ENCODE data around the gene APOA4.
"Not testable (repeated sequence)": the region's sequence is repeated elsewhere in the genome, so short reads cannot be mapped to it uniquely, and the experiment has no call there.

The APOA4 gene

DNA sequence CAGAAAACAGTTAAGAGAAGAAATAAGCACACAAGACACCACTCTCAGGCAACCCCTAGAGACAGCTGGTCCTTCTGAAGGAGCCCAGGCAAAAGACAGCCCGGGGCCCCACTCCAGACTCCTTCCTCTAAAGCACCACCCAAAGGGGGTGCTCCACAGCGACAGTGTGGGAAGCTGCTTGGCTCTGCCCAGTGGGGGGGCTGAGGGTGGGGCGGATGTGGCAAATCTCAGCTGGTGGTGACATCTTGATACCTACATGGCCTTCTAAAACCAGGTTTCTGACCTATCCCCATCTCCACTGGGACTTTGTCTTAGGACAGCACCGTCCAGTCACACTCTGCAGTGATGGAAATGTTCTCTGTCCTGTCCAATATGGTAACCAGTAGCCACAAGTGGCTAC is 24.5 kb upstream of the APOA4 start:
- no peak for DNase-seq

DNA sequence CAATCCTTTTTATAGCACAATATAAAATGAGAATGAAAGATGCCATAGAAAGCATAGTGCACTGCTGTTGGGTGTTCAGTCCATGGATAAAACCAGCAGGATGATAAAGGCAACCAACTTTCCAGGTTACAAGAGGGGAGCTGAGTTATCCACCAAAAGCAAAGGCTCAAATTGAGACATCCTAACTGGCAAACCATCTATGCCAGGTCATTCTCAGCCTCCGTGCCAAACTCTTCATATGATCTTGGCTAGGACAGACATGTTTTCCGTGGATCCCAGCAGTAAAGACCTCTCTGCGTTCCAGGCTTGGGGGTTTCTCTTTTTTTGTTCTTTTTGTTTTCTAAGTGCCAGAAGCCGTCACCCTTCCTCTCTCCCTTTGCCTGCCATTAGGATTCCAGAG is 21.6 kb upstream of the APOA4 start:
- DNase-seq, result no peak

- no peak for DNase-seq
Measured at GRCh38 chr11:116843661-116844060, 20.6 kb upstream of the APOA4 start.

DNA sequence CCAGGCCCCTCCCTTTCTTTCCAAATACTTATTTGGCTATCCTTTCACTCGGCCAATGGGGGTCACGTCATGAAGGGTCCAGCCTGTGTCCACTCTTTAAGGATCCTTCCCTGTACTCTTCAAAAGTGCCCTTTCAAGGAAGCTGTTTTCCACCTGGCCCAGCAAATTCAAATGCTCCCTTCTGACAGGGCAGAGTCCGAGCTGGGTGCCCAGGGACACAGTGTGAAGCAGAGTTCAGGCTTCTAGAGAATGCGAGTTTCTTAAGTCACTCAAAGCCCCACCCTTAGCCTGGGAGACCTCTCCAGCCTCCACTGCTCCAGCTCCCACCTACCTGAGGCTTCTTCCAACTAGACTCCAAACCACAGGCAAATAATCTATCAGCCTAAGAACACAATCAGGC is 19.8 kb upstream of the APOA4 start:
- DNase-seq, result no peak

DNA sequence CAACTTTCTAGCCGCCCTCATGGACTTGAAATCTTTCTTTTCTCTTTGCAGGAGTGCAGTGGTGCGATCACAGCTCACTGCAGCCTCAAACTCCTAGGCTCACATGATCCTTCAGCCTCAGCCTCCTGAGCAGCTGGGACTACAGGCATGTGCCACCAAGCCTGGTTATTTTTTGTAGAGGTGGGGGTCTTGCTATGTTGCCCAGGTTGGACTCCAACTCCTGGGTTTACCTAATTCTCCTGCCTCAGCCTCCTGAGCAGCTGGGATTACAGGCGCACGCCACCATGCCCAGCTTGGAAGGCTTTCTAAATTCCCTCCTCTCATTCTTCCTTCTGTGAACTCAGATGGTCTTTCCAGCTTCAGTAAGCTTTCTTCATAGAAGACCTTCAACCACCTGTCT is 19.0 kb upstream of the APOA4 start:
- DNase-seq, result no peak

DNA sequence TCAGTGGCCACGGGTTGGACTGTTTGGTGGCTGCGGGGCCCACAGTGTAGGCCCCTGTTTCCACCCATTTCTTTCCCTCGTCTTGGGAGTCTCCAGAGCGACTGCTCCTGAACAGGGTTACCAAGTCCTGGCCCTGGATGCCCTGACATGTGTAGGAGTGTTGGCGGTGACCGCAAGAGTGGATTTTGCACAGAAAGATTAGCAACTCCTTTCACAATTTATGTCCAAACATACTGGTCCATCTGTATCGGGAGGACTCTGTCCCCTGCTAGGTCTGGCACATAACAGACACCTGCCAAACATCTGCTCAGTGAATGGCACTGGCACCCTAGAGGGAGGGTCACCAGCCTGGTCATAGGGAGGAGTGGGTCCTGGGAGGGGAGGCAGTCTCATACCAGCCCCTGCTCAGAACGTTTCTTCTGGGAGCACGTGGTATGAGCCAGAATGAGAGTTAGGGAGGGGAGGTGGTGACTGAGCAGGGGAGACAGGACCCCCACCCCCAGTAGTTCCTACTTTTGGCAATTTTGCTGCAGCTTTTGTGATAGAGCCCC is 17.7 kb upstream of the APOA4 start:
- DNase-seq, result no peak

GRCh38 chr11:116840224-116840745 is 17.2 kb upstream of the APOA4 start:
- DNase-seq, result no peak

GRCh38 chr11:116838321-116839084 is 15.4 kb upstream of the APOA4 start:
- no peak for DNase-seq

DNA sequence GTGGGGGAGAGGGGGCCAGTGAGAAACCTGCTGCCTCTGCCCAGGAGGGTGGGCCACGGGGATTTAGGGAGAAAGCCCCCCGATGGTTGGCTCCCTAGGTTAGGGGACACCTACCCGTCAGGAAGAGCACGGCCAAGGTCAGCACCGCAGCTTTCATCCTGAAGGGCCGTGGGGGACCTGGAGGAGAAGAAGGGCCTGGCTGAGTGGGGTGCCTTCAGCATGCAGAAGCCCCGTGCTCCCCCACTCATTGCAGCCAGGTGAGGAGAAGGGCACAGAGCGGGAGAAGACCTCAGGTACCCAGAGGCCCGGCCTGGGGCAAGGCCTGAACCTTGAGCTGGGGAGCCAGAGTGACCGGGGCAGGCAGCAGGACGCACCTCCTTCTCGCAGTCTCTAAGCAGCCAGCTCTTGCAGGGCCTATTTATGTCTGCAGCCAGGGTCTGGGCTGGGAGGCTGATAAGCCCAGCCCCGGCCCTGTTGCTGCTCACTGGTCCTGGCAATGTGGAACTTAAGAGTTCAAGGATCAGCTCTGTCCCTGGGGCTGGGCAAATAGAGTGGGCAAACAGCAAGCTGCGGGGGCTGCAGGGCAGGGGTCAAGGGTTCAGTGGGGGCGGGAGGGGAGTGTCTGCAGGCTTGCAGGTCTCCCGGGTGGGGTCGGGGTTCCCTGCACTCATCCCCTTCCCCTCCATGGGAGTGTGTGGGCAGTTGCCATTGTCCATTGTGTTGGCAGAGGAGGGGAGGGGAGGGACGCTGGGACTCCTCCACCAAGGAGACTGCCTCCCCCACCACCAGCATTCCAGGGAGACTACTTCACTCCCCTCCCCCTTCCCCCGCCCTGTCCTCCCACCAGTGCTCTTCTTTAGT is 14.4 kb upstream of the APOA4 start, which contains the start of gene APOA1:
TSS of gene APOA1 (minus strand) at position 392 of the 861 bp plus-strand sequence. CDS start at position 157, 235 bp downstream.
- DNase-seq, result no peak

DNA sequence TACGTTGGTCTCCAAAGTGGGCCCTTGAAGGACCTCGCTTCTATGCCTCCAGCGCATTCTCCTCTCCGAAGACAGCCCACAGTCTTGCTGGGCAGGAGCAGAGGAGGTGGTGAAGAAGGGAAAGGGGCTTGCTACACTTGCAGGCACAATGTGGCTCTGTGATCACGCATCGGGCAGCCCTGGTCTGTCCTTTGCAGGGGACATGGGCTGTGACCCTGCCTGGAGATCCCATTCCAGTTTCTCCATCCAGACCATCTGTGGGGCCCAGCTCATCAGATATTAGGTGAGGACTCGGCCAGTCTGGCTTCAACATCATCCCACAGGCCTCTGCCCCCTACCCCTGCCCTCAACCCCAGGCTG is 13.5 kb upstream of the APOA4 start:
- no peak for DNase-seq

- peak; percentile 51 to 87 (median 67) for DNase-seq
Measured at GRCh38 chr11:116835791-116836631, 12.9 kb upstream of the APOA4 start.

GRCh38 chr11:116835042-116835772 is 12.1 kb upstream of the APOA4 start:
- no peak for DNase-seq

GRCh38 chr11:116834535-116835041 is 11.5 kb upstream of the APOA4 start:
- DNase-seq, result not testable (repeated sequence)

- no peak for DNase-seq
Measured at GRCh38 chr11:116833816-116834534, 10.9 kb upstream of the APOA4 start.

DNA sequence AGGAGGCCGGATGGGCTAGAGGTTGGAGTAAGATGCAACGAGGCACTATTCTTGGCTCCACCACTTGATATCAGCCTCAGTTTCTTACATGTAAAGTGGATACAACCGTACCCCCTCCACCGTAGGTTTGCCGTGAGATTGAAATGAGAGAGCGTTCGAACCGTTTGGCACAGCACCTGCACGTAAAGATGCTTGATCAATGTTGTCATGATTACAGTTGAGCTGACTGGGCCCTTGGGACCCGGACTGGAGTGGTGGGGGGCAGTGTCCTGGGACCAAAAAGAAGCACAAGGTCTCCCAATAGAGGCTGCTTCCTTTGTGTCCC is 10.3 kb upstream of the APOA4 start:
- DNase-seq, result no peak

GRCh38 chr11:116832350-116833290 is 9.5 kb upstream of the APOA4 start:
- DNase-seq, result no peak

DNA sequence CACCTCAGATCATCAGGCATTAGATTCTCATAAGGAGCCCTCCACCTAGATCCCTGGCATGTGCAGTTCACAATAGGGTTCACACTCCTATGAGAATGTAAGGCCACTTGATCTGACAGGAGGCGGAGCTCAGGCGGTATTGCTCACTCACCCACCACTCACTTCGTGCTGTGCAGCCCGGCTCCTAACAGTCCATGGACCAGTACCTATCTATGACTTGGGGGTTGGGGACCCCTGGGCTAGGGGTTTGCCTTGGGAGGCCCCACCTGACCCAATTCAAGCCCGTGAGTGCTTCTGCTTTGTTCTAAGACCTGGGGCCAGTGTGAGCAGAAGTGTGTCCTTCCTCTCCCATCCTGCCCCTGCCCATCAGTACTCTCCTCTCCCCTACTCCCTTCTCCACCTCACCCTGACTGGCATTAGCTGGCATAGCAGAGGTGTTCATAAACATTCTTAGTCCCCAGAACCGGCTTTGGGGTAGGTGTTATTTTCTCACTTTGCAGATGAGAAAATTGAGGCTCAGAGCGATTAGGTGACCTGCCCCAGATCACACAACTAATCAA is 8.8 kb upstream of the APOA4 start:
- no peak for DNase-seq

DNA sequence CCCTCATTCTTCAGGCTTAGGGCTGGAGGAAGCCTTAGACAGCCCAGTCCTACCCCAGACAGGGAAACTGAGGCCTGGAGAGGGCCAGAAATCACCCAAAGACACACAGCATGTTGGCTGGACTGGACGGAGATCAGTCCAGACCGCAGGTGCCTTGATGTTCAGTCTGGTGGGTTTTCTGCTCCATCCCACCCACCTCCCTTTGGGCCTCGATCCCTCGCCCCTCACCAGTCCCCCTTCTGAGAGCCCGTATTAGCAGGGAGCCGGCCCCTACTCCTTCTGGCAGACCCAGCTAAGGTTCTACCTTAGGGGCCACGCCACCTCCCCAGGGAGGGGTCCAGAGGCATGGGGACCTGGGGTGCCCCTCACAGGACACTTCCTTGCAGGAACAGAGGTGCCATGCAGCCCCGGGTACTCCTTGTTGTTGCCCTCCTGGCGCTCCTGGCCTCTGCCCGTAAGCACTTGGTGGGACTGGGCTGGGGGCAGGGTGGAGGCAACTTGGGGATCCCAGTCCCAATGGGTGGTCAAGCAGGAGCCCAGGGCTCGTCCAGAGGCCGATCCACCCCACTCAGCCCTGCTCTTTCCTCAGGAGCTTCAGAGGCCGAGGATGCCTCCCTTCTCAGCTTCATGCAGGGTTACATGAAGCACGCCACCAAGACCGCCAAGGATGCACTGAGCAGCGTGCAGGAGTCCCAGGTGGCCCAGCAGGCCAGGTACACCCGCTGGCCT is 7.2 kb upstream of the APOA4 start:
- no peak for DNase-seq

All from T-helper 1 cell (primary cell).